ENCODE measurements around the gene SERPINI1.

SERPINI1 gene

DNA sequence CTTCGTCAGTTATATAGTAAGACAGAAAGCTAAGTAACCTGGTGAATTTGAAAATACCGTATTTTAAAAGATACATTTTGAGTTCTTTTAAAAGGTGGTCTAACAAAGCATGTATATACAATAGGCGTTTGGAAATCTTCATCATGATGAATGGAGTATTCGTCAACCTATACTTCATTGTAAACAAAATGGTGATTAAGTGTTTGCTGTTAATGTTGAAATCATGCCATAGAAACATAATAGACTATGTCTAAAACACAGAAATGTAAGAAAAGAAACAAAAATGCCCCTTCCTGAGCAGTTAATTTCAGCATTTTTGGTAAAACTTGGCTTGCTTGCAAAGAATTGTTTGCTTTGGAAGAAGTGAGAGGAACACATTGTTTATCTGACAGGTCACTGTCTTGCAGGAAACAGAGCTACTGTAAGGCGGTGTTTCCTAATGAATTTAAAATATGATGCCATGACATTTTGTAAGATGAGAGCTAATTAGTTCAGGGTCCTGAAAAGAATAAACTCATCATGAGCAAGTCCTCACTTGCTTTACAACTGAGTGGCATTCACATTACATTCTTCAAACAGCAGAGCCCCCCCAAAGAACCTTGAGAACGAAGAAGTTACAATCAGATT is 126.7 kb downstream of the SERPINI1 start:
- no peaks in the 10 kb centered on the region for H3K9me3 ChIP-seq (ENCODE audit: control insufficient read depth in 2 of 2, low read length in 2 of 2)
- no peak overlapping the region for H3K4me3 ChIP-seq (ENCODE audit: low read length in 2 of 2)
- H3K27me3 ChIP-seq (ENCODE audit: control insufficient read depth in 1 of 2, insufficient read depth in 2 of 2, low read length in 2 of 2): no peaks in the 10 kb centered on the region
- no peaks in the 10 kb centered on the region for H3K36me3 ChIP-seq (ENCODE audit: control insufficient read depth in 2 of 2, insufficient read depth in 2 of 2, low read length in 2 of 2)
- no peak overlapping the region for H3K27ac ChIP-seq (ENCODE audit: low read length)
- no peak overlapping the region for H3K9ac ChIP-seq (ENCODE audit: low read length in 2 of 2)
- no peaks in the 10 kb centered on the region for H3K4me1 ChIP-seq (ENCODE audit: control insufficient read depth, insufficient read depth, low read length)

DNA sequence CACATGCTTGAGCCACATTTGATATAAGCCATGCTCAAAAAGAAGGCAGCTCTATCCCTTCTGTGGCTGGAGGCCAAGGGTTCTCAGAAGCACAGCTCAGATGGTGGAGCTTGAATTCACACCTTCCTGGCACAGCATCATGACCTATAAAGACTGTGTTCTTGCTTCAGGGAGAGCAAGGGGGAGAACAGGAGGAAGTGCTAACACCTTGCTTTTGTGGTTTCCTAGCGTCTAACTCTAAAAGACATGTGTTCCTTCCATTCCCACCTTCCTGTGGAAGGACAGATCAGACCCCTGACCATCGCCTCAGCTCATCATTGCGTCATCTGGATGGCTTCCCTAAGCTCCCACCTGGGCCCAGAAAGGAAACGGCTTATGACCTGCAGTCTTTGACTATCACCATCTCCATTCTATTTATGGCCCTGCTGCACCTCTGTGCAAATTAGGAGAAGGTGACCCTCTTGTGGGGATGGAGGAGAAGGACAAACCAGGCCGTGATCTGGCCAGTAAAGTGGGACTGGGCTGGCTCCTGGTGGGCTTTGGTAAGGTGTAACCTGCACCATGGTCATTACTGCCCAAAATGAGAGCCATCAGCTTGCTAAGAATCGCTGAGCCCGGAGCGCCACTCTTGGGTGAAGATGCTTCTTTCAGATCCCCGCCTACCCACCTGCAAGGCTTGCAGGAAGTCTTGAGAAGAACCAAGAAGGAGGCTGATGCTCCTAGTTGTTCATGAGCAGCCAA is 128.5 kb downstream of the SERPINI1 start:
- Histone ChIP-seq H3K36me3 (ENCODE audit: control insufficient read depth in 2 of 2, insufficient read depth in 2 of 2, low read length in 2 of 2) (no peaks in the 10 kb centered on the region), H3K9ac (ENCODE audit: low read length in 2 of 2) (no peak overlapping the region), H3K27ac (ENCODE audit: low read length) (no peak overlapping the region), H3K4me1 (ENCODE audit: control insufficient read depth, insufficient read depth, low read length) (no peaks in the 10 kb centered on the region), H3K27me3 (ENCODE audit: control insufficient read depth in 1 of 2, insufficient read depth in 2 of 2, low read length in 2 of 2) (no peaks in the 10 kb centered on the region), H3K9me3 (ENCODE audit: control insufficient read depth in 2 of 2, low read length in 2 of 2) (no peaks in the 10 kb centered on the region), H3K4me3 (ENCODE audit: low read length in 2 of 2) (no peak overlapping the region)

DNA sequence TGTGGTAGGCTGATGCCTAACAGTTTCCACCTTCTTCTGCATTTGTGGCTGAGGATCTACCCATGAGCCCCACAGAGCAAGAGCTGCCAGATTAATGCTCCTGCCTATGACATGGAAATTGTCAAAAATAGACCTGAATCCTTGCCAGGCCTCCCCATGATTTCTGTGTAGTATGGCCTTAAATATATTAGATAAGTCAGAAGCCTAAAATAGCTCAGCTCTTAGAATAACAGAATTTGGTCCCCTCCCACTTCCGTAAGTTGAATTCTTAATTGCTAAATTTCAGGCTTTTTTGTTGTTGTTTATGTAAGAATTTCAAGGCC is 129.0 kb downstream of the SERPINI1 start:
- Histone ChIP-seq H3K36me3 (ENCODE audit: control insufficient read depth in 2 of 2, insufficient read depth in 2 of 2, low read length in 2 of 2) (no peaks in the 10 kb centered on the region), H3K4me3 (ENCODE audit: low read length in 2 of 2) (no peak overlapping the region), H3K27me3 (ENCODE audit: control insufficient read depth in 1 of 2, insufficient read depth in 2 of 2, low read length in 2 of 2) (no peaks in the 10 kb centered on the region), H3K4me1 (ENCODE audit: control insufficient read depth, insufficient read depth, low read length) (no peaks in the 10 kb centered on the region), H3K27ac (ENCODE audit: low read length) (no peak overlapping the region), H3K9ac (ENCODE audit: low read length in 2 of 2) (no peak overlapping the region), H3K9me3 (ENCODE audit: control insufficient read depth in 2 of 2, low read length in 2 of 2) (no peaks in the 10 kb centered on the region)

- no peaks in the 10 kb centered on the region for H3K9me3 ChIP-seq (ENCODE audit: control insufficient read depth in 2 of 2, low read length in 2 of 2)
- H3K4me3 ChIP-seq (ENCODE audit: low read length in 2 of 2): no peak overlapping the region
- H3K27me3 ChIP-seq (ENCODE audit: control insufficient read depth in 1 of 2, insufficient read depth in 2 of 2, low read length in 2 of 2): no peaks in the 10 kb centered on the region
- no peaks in the 10 kb centered on the region for H3K4me1 ChIP-seq (ENCODE audit: control insufficient read depth, insufficient read depth, low read length)
- H3K27ac ChIP-seq (ENCODE audit: low read length): no peak overlapping the region
- no peaks in the 10 kb centered on the region for H3K36me3 ChIP-seq (ENCODE audit: control insufficient read depth in 2 of 2, insufficient read depth in 2 of 2, low read length in 2 of 2)
- no peak overlapping the region for H3K9ac ChIP-seq (ENCODE audit: low read length in 2 of 2)
Observed at GRCh38 chr3:167866331-167866730, 130.8 kb downstream of the SERPINI1 start.

DNA sequence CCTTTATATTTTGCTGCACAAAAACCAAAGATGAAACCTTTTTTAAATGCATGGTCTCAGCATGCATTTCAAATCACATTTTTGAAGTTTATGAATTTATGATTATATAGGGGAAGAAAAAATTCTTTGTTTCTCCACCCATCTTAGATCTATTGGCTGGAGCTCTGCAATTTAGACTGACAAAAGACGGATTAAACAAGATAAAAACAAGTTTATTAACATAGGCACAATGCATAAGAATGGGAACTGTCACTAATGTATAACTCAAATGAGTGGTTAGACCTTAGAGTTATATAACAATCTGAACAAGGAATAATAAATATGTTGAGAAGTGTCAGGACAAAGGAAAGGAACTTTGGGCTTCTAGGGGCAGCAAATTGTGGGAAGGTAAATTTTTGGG is 132.5 kb downstream of the SERPINI1 start:
- H3K27ac ChIP-seq (ENCODE audit: low read length): no peak overlapping the region
- no peaks in the 10 kb centered on the region for H3K36me3 ChIP-seq (ENCODE audit: control insufficient read depth in 2 of 2, insufficient read depth in 2 of 2, low read length in 2 of 2)
- no peaks in the 10 kb centered on the region for H3K27me3 ChIP-seq (ENCODE audit: control insufficient read depth in 1 of 2, insufficient read depth in 2 of 2, low read length in 2 of 2)
- no peaks in the 10 kb centered on the region for H3K9me3 ChIP-seq (ENCODE audit: control insufficient read depth in 2 of 2, low read length in 2 of 2)
- H3K9ac ChIP-seq (ENCODE audit: low read length in 2 of 2): no peak overlapping the region
- no peak overlapping the region for H3K4me3 ChIP-seq (ENCODE audit: low read length in 2 of 2)
- H3K4me1 ChIP-seq (ENCODE audit: control insufficient read depth, insufficient read depth, low read length): no peaks in the 10 kb centered on the region

DNA sequence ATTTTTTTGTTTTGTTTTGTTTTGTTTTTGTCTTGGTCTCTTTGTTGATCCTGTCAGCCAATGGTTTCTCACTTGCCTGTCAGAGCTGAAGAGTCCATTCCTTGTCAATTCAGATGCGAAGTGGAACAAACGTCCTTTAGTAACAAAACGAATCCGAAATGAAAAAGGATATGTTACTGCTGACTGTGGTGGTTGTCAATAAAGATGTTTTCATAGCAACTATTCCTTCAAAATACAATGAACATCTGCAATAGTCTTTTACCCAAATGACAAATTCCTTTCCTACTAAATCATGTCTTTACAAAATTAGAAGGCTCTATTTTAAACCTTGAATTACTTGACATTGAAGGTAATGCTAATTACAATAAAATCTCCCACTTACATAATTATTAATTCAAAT is 134.7 kb downstream of the SERPINI1 start:
- Histone ChIP-seq H3K36me3 (ENCODE audit: control insufficient read depth in 2 of 2, insufficient read depth in 2 of 2, low read length in 2 of 2) (no peaks in the 10 kb centered on the region), H3K9me3 (ENCODE audit: control insufficient read depth in 2 of 2, low read length in 2 of 2) (no peaks in the 10 kb centered on the region), H3K27me3 (ENCODE audit: control insufficient read depth in 1 of 2, insufficient read depth in 2 of 2, low read length in 2 of 2) (no peaks in the 10 kb centered on the region), H3K9ac (ENCODE audit: low read length in 2 of 2) (no peak overlapping the region), H3K4me3 (ENCODE audit: low read length in 2 of 2) (no peak overlapping the region), H3K27ac (ENCODE audit: low read length) (no peak overlapping the region), H3K4me1 (ENCODE audit: control insufficient read depth, insufficient read depth, low read length) (no peaks in the 10 kb centered on the region)

DNA sequence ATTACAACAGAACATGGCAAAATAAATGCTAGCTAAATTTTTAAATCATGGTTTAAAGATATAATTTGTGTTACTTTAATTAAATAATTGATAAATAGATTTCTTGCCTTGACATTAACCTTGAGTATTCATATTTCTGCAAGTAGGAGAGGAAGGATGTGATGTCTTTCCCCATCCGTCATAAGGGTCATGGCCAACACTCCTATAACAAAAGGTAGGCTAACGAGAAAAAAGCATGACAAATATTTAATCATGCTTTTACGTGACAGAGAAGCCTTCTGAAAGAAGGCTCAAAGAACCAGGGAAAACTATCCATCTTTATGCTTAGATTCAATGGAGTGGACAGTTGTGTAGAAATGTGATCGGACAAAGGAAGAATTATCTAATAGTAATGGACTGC is 135.2 kb downstream of the SERPINI1 start:
- H3K4me3 ChIP-seq (ENCODE audit: low read length in 2 of 2): no peak overlapping the region
- H3K27me3 ChIP-seq (ENCODE audit: control insufficient read depth in 1 of 2, insufficient read depth in 2 of 2, low read length in 2 of 2): no peaks in the 10 kb centered on the region
- no peaks in the 10 kb centered on the region for H3K9me3 ChIP-seq (ENCODE audit: control insufficient read depth in 2 of 2, low read length in 2 of 2)
- no peaks in the 10 kb centered on the region for H3K4me1 ChIP-seq (ENCODE audit: control insufficient read depth, insufficient read depth, low read length)
- no peak overlapping the region for H3K9ac ChIP-seq (ENCODE audit: low read length in 2 of 2)
- no peaks in the 10 kb centered on the region for H3K36me3 ChIP-seq (ENCODE audit: control insufficient read depth in 2 of 2, insufficient read depth in 2 of 2, low read length in 2 of 2)
- H3K27ac ChIP-seq (ENCODE audit: low read length): no peak overlapping the region

DNA sequence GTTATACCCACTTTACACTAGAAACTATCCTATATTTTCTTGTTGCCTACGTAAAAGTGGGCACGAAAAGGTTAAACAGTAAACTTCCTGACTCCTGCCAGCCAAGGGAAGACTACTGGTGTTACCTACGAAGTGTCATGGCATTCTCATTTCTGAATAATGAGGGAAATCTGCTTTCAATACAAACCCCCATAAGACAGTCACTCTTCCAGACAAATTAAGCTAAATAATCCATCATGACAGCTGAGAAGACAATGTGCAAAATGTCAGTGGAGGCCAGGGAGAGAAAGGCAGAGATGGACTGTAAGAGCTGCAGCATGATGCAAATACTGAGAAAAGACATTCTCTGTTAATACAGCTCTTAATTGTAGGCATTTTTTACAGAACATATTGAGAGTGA is 136.5 kb downstream of the SERPINI1 start:
- Histone ChIP-seq H3K9ac (ENCODE audit: low read length in 2 of 2) (no peak overlapping the region), H3K27ac (ENCODE audit: low read length) (no peak overlapping the region), H3K4me3 (ENCODE audit: low read length in 2 of 2) (no peak overlapping the region), H3K9me3 (ENCODE audit: control insufficient read depth in 2 of 2, low read length in 2 of 2) (no peaks in the 10 kb centered on the region), H3K4me1 (ENCODE audit: control insufficient read depth, insufficient read depth, low read length) (no peaks in the 10 kb centered on the region), H3K27me3 (ENCODE audit: control insufficient read depth in 1 of 2, insufficient read depth in 2 of 2, low read length in 2 of 2) (no peaks in the 10 kb centered on the region), H3K36me3 (ENCODE audit: control insufficient read depth in 2 of 2, insufficient read depth in 2 of 2, low read length in 2 of 2) (no peaks in the 10 kb centered on the region)

GRCh38 chr3:167872941-167873340 is 137.4 kb downstream of the SERPINI1 start:
- no peak overlapping the region for H3K27ac ChIP-seq (ENCODE audit: low read length)
- no peaks in the 10 kb centered on the region for H3K27me3 ChIP-seq (ENCODE audit: control insufficient read depth in 1 of 2, insufficient read depth in 2 of 2, low read length in 2 of 2)
- no peak overlapping the region for H3K4me3 ChIP-seq (ENCODE audit: low read length in 2 of 2)
- H3K4me1 ChIP-seq (ENCODE audit: control insufficient read depth, insufficient read depth, low read length): no peaks in the 10 kb centered on the region
- H3K9ac ChIP-seq (ENCODE audit: low read length in 2 of 2): no peak overlapping the region
- H3K36me3 ChIP-seq (ENCODE audit: control insufficient read depth in 2 of 2, insufficient read depth in 2 of 2, low read length in 2 of 2): no peaks in the 10 kb centered on the region
- H3K9me3 ChIP-seq (ENCODE audit: control insufficient read depth in 2 of 2, low read length in 2 of 2): no peaks in the 10 kb centered on the region

DNA sequence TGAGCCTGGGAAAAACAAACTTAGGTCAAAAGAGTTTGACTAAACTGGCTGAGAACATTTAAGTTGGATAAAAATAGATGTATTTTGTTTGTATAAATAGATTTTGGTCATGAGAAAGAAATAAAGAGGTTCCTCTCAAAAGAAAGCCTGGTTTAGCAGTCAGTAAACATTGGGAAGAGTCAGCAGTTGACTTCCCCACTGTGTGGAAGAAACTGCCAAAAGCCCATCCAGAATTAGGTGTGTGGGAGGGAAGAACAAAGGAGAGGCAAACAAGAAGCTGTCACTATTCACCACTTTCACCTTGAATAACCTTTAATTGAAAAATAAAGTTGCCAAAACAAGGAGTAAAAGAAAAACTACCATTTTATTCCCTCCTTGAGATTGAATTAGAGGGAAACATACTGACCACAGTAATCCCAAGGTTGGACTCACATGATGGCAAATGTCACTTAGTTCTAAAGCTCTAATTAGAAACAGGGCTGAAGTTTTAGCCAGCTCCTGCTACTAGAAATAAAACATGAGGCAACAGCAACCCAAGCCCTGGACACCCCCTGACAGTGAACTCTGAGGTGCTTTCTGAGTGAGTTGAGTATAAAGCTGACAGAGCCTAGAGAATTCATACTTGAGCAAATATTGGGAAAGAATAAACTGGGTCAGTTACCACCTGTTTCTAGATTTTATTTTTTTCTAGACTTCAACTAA is 139.3 kb downstream of the SERPINI1 start:
- no peak overlapping the region for H3K4me3 ChIP-seq (ENCODE audit: low read length in 2 of 2)
- no peaks in the 10 kb centered on the region for H3K9me3 ChIP-seq (ENCODE audit: control insufficient read depth in 2 of 2, low read length in 2 of 2)
- no peak overlapping the region for H3K27ac ChIP-seq (ENCODE audit: low read length)
- H3K4me1 ChIP-seq (ENCODE audit: control insufficient read depth, insufficient read depth, low read length): no peaks in the 10 kb centered on the region
- no peaks in the 10 kb centered on the region for H3K27me3 ChIP-seq (ENCODE audit: control insufficient read depth in 1 of 2, insufficient read depth in 2 of 2, low read length in 2 of 2)
- no peaks in the 10 kb centered on the region for H3K36me3 ChIP-seq (ENCODE audit: control insufficient read depth in 2 of 2, insufficient read depth in 2 of 2, low read length in 2 of 2)
- no peak overlapping the region for H3K9ac ChIP-seq (ENCODE audit: low read length in 2 of 2)

Measured in stomach smooth muscle (tissue), 2 donors.